GM12874 (cell line): Measurements from ENCODE around the gene SLC38A3.

ENCODE experiments used
- TF ChIP-seq, protein P1 (sequence below): IDR thresholded peaks from 2 replicates; pipeline ENCODE4 v1.5.1; 2011; ENCODE audit warnings: low read depth, mild to moderate bottlenecking, control low read depth, low read length, moderate library complexity; ENCODE audit not compliant: insufficient read depth

Gene SLC38A3

GRCh38 chr3:50243543-50243895 lies 38.4 kb downstream of the SLC38A3 start:
- TF ChIP-seq, protein P1, sequence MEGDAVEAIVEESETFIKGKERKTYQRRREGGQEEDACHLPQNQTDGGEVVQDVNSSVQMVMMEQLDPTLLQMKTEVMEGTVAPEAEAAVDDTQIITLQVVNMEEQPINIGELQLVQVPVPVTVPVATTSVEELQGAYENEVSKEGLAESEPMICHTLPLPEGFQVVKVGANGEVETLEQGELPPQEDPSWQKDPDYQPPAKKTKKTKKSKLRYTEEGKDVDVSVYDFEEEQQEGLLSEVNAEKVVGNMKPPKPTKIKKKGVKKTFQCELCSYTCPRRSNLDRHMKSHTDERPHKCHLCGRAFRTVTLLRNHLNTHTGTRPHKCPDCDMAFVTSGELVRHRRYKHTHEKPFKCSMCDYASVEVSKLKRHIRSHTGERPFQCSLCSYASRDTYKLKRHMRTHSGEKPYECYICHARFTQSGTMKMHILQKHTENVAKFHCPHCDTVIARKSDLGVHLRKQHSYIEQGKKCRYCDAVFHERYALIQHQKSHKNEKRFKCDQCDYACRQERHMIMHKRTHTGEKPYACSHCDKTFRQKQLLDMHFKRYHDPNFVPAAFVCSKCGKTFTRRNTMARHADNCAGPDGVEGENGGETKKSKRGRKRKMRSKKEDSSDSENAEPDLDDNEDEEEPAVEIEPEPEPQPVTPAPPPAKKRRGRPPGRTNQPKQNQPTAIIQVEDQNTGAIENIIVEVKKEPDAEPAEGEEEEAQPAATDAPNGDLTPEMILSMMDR, result no peak

DNA sequence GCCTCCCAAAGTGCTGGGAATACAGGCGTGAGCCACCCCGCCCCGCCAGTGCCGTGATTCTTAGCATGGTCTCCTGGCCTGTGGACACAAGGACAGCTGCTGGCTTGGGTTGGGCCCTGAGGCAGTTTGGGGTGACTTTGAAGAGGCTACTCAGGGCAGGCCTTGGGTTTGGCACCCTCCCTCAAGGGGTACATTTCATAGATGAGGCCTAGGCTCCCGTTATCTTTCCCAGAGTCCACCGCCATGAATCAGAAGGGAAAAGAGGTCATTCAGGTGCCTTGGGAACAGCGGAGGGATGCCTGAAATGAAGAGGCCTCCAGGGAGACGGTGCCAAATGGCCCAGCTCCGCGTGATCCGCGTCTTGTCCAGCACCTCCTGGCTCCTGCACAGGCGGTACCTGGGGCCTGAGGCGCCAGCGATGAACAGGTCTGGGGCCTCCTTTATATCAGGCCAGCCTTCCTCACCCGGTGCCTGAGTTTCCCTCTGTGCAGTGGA lies 40.2 kb downstream of the SLC38A3 start:
- TF ChIP-seq, protein P1, result no peak

- TF ChIP-seq, protein P1, result peak; percentile 99
Observed at GRCh38 chr3:50245831-50246516, 40.9 kb downstream of the SLC38A3 start.

DNA sequence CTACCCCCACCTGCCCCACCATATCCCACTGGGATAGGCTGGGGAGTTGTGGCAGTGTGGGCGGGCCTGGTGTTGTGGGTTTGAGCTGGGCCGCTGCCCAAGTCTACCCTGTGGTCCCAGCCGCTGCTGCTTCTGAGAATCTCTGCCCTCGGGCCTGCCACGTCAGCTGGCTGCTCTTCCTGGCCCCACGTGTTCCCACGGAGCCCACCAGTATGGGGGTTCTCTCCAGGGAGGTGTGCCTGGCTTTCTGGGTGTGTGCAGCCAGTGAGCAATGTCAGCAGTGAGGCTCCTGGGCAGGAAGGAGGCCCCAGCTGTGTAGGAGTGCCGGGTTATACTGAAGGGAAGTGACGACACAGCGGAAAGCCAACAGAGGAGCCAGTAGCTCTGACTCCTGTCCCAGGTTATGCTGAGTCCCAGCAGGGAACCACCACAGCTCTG lies 41.5 kb downstream of the SLC38A3 start:
- TF ChIP-seq, protein P1, result no peak

GRCh38 chr3:50248387-50248786 lies 43.3 kb downstream of the SLC38A3 start:
- TF ChIP-seq, protein P1, result no peak

DNA sequence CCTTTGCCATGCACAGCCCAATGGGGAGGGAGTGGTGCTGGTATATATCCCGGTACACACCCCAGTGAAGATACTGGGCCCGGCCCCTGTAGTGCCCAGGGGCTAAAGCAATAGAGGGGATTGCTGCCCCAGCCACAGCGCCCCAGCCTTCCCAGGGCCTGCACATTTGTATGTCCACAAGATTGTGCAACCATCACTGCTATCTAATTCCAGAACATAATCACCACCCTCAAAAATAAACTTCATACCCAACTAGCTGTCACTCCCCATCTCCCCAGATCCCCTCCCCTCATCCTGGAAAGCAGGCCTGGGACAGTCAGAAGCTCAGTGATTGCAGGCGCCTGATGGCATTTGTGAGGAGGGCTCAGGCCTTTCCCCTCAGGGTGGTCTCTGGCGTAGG lies 44.4 kb downstream of the SLC38A3 start:
- TF ChIP-seq, protein P1, result no peak

GRCh38 chr3:50250514-50250913 lies 45.4 kb downstream of the SLC38A3 start:
- TF ChIP-seq, protein P1, result no peak
